GM21619 (cell line): ENCODE results near the gene ERFL.

Experiments used
- ATAC-seq: cut with Tn5 transposase; IDR thresholded peaks from one replicate; pipeline ENCODE4 v1.9.1; 2021; ENCODE audit not compliant: unreplicated experiment

Gene ERFL

DNA sequence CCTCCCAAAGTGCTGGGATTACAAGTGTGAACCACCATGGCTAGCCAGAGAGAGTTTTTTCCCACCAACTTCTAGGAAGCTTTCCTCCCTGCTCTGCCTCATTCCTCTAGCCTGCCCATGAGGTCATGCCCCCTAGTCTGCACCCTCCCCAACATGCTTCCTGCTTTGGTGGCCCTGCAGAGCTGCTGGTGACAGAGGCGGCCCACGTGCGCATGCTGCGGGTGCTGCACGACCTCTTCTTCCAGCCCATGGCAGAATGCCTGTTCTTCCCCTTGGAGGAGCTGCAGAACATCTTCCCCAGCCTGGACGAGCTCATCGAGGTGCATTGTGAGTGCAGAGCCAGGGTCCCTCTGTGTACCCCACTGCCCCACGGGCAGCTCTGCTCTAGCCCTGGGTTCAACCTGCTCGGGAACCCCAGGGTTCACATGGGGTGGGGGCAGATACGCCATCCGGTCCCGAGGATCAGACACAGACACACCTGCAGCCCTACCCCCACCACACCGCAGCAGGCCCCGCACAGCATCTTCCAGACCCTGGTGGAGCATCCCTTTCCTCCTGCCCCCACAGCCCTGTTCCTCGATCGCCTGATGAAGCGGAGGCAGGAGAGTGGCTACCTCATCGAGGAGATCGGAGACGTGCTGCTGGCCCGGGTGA lies 26.4 kb downstream of the ERFL start:
- ATAC-seq: no peak

DNA sequence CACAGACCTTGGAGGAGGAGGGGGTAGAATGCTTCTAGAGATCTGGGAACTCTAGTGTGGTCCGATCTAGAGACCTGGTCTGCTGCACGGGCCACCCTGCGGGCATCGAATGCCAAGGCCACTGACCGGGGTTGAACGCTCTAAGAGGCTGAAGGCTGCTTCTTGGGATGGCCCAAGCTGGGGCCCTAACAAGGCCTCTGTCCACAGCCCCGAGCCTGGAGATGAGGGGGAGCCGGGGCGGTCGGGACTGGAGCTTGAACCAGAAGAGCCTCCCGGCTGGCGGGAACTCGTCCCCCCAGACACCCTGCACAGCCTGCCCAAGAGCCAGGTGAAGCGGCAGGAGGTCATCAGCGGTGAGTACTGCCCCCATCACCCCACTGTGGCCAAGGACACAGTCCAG lies 30.0 kb downstream of the ERFL start:
- no peak for ATAC-seq

DNA sequence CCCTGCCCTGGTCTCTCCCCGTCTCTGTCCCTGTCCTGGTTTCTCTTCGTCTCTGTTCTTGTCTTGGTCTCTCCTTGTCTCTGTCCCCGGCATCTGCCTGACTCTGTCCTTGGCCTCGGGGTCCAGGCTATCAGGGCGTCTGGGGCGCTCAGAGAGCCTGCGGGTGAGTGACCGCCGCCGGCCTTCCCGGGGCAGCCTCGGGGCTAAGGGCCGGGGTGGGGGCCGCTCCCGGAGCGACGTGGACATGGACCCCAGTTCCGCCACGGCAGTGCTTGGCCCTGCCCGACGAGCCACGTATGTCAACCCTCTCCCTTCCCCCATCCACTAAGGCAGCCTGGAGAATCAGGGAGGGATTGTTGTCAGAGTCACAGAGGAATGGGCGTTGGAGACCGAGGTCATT lies 30.4 kb downstream of the ERFL start:
- ATAC-seq: no peak

DNA sequence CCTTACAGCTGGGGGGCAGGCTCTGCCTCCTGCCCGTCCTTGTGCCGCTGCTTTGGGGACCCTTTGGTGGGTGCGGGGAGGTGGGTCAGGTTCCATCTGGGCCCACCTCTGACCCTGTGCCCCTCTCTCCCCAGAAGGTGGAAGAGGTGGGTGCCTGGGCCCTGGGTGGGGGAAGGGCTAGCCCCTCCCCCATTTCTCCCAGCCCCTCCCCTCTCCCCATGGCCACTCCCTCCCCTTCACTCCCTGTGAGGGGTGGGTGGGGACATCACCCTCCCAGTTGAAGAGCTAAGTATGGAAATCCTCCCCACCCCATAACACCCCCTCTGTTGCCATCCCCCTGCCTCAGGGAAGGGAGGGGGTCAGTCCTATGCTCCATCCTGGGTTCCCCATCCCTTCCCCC lies 31.1 kb downstream of the ERFL start:
- no peak for ATAC-seq

DNA sequence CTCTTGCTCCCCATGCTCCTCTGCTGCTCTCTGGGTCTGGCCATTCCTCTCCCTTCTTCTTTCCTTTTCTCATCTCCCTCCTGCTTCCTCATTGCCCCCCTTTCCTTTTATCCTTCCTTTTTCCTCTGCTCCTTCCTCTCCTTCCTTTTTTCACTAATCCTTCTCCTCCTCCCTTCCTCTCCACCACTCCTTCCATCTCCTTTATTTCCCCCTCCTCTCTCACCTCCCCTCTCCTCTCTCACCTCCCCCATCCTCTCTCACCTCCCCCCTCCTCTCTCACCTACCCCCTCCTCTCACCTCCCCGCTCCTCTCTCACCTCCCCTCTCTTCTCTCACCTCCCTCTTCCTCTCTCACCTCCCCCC lies 31.7 kb downstream of the ERFL start:
- ATAC-seq: no peak

GRCh38 chr19:41895745-41896580 lies 32.3 kb downstream of the ERFL start:
- no peak for ATAC-seq

GRCh38 chr19:41894350-41894749 lies 33.9 kb downstream of the ERFL start:
- ATAC-seq: no peak

DNA sequence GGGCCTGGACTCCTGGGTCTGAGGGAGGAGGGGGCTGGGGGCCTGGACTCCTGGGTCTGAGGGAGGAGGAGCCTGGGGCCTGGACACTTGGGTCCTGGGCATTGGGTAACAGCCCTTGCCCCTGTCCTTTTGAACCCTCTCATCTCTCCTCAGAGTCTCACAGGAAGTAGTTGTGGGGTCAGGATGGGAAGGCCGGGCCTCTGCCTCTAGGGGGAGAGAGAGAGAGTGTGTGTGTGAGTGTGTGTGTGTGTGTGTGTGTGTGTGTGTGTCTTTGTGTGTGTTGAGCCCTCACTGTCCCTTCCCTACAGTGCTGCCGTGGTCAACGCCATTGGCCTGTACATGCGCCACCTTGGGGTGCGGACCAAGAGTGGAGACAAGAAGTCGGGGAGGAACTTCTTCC lies 34.4 kb downstream of the ERFL start:
- ATAC-seq: no peak

GRCh38 chr19:41892173-41892902 lies 35.9 kb downstream of the ERFL start:
- no peak for ATAC-seq

GRCh38 chr19:41890936-41891335 lies 37.3 kb downstream of the ERFL start:
- no peak for ATAC-seq

GRCh38 chr19:41889896-41890295 lies 38.4 kb downstream of the ERFL start:
- ATAC-seq: no peak

- no peak for ATAC-seq
Observed at GRCh38 chr19:41888926-41889325, 39.3 kb downstream of the ERFL start.

- ATAC-seq: no peak
Observed at GRCh38 chr19:41887711-41888382, 40.4 kb downstream of the ERFL start.

- ATAC-seq: peak; percentile 26
Observed at GRCh38 chr19:41886761-41887710, 41.2 kb downstream of the ERFL start.

- ATAC-seq: peak; percentile 65
Observed at GRCh38 chr19:41883821-41884733, 44.2 kb downstream of the ERFL start.

GRCh38 chr19:41883463-41883820 lies 44.8 kb downstream of the ERFL start:
- ATAC-seq: no peak

DNA sequence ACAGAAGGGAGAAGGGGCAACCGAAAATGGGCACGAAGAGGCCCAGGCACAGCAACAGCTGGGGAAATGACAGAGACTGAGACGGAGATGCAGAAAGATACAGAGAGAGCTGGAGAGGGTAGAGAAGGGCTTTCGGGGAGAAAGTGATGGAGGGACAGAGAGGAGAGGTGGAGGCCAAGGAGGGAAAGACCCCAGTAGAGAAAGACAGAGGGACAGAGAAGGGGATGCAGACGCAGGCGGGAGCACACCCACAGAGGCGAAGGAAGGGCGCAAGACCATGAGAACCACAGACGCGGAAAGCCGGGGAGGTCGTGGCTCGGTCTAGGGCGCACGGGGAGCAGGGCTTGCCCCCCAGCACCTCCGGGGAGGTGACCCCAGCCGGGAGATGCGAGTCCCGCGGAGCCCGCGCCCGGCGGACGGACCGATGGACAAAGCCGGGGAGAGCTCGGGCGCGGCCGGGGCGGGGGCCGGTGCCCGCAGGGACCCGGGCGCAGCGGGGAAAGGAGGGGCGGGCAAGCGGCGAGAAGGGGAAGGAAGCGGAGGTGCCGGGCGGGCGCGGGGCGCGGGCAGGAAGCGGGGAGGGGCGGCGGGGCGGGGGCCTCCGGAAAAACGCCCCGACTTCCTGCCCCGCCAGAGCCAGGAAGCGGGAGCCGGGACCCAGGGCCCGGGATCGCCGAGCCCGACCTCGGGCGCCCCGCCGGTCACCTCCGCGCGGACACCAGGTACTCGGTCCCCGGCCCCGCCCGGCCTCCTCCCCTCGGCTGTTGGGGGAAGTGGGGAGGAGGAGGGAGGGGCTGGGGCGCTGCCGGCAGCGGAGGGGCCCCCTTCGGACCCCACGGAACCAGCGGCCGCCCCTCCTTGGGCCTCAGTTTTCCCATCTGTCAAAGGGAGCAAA lies 45.4 kb downstream of the ERFL start, which contains the start of gene ARHGEF1:
TSS of gene ARHGEF1 (plus strand) at position 617 of the 895 bp plus-strand sequence. CDS start 4,899 bp downstream, outside the sequence.
- ATAC-seq: no peak

DNA sequence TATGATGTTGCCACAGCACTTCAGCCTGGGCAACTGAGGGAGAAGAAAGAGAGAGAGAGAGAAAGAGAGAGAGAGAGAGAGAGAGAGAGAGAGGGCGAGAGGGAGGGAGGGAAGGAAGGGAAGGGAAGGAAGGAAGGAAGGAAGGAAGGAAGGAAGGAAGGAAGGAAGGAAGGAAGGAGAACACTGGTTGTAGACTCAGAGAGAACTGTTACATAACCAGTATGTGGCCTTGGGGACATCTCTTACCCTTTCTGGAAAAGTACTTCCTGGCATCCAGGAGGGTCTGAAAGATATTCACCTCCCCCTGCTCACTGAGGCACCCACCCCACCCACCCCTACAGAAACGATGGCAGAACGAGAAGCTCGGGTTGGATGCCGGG lies 47.9 kb downstream of the ERFL start:
- ATAC-seq: no peak
